ENCODE data around the gene NEURL1. TPM values are rescaled to one million over a fixed set of nuclear protein-coding genes. Genes with fewer than 3 reads are reported as not detected.

Gene NEURL1
- total RNA-seq = 0.14 and 1.3 TPM in 2 replicates

- TF ChIP-seq CTCF (conservative IDR thresholded peaks at IDR 0.05; ENCODE audit: low read depth, low read length) = no peak
- H3K4me3 ChIP-seq (ENCODE audit: low read depth, low read length) = peak within 1 kb of the TSS; percentile 40
- no peak for DNase-seq (ENCODE audit: low read depth)
Measured at GRCh38 chr10:103493362-103493915, at the start of gene NEURL1. Gene NEURL1, plus strand, starts transcription at chr10:103493705. Its CDS starts 683 bp downstream, at chr10:103494388.

- no peak for TF ChIP-seq CTCF (conservative IDR thresholded peaks at IDR 0.05; ENCODE audit: low read depth, low read length)
- no peak for DNase-seq (ENCODE audit: low read depth)
- no peak overlapping the region for H3K4me3 ChIP-seq (ENCODE audit: low read depth, low read length)
Measured at GRCh38 chr10:103444478-103444877, 49.0 kb upstream of the NEURL1 start.

GRCh38 chr10:103445366-103445765 lies 48.1 kb upstream of the NEURL1 start:
- no peak for DNase-seq (ENCODE audit: low read depth)
- H3K4me3 ChIP-seq (ENCODE audit: low read depth, low read length) = no peak overlapping the region
- no peak for TF ChIP-seq CTCF (conservative IDR thresholded peaks at IDR 0.05; ENCODE audit: low read depth, low read length)

GRCh38 chr10:103445767-103446567 lies 47.5 kb upstream of the NEURL1 start:
- DNase-seq (ENCODE audit: low read depth) = no peak
- no peak for TF ChIP-seq CTCF (conservative IDR thresholded peaks at IDR 0.05; ENCODE audit: low read depth, low read length)

GRCh38 chr10:103447187-103447586 lies 46.3 kb upstream of the NEURL1 start:
- no peak for TF ChIP-seq CTCF (conservative IDR thresholded peaks at IDR 0.05; ENCODE audit: low read depth, low read length)
- DNase-seq (ENCODE audit: low read depth) = no peak
- H3K4me3 ChIP-seq (ENCODE audit: low read depth, low read length) = no peak overlapping the region

More at GRCh38 chr10:103445767-103446567, 47.5 kb upstream of the NEURL1 start:
- no peak overlapping the region for H3K4me3 ChIP-seq (ENCODE audit: low read depth, low read length)

- no peak for TF ChIP-seq CTCF (conservative IDR thresholded peaks at IDR 0.05; ENCODE audit: low read depth, low read length)
- DNase-seq (ENCODE audit: low read depth) = peak; percentile 18
- H3K4me3 ChIP-seq (ENCODE audit: low read depth, low read length) = no peak overlapping the region
Measured at GRCh38 chr10:103448746-103449145, 44.8 kb upstream of the NEURL1 start.

All from epithelial cell of proximal tubule (primary cell).